ENCODE results near the gene ANP32D. TPM values are rescaled to one million over a fixed set of nuclear protein-coding genes. Genes with fewer than 3 reads are reported as not detected.
"Not testable (repeated sequence)": the region's sequence is repeated elsewhere in the genome, so short reads cannot be mapped to it uniquely, and the experiment has no call there.

Gene ANP32D
- total RNA-seq, 4 donors from 2014 or later, result not detected

DNA sequence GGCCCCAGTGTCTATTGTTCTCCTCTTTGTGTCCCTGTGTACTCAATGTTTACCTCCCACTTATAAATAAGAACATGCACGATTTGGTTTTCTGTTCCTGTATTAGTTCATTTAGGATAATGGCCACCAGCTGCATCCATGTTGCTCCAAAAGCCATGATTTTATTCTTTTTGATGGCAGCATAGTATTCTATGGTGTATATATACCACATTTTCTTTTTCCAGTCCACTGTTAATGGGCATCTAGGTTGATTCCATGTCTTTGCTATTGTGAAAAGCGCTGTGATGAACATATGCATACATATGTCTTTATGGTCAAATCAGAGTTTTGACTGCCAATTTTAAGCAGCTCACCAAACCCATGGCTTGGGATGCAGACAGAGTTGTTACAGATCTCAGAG is 17.2 kb upstream of the ANP32D start:
- H3K4me3 ChIP-seq, result no peak overlapping the region
- H3K9me3 ChIP-seq, result no peaks in the 10 kb centered on the region
- no peaks in the 10 kb centered on the region for H3K27me3 ChIP-seq
- DNase-seq (ENCODE audit: low spot score in 2 of 2), result no peak
- H3K4me1 ChIP-seq, result no peaks in the 10 kb centered on the region
- no peak overlapping the region for H3K27ac ChIP-seq
- H3K36me3 ChIP-seq, result no peaks in the 10 kb centered on the region
- TF ChIP-seq, protein P1, sequence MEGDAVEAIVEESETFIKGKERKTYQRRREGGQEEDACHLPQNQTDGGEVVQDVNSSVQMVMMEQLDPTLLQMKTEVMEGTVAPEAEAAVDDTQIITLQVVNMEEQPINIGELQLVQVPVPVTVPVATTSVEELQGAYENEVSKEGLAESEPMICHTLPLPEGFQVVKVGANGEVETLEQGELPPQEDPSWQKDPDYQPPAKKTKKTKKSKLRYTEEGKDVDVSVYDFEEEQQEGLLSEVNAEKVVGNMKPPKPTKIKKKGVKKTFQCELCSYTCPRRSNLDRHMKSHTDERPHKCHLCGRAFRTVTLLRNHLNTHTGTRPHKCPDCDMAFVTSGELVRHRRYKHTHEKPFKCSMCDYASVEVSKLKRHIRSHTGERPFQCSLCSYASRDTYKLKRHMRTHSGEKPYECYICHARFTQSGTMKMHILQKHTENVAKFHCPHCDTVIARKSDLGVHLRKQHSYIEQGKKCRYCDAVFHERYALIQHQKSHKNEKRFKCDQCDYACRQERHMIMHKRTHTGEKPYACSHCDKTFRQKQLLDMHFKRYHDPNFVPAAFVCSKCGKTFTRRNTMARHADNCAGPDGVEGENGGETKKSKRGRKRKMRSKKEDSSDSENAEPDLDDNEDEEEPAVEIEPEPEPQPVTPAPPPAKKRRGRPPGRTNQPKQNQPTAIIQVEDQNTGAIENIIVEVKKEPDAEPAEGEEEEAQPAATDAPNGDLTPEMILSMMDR (IDR thresholded peaks at IDR 0.05), result no peak
- TF ChIP-seq POLR2AphosphoS5 (IDR thresholded peaks at IDR 0.05) (no peak), EP300 (IDR thresholded peaks at IDR 0.05) (no peak), POLR2A (IDR thresholded peaks at IDR 0.05) (no peak)
- WGBS, result 75% methylated on average over 2 of the region's 2 CpGs

DNA sequence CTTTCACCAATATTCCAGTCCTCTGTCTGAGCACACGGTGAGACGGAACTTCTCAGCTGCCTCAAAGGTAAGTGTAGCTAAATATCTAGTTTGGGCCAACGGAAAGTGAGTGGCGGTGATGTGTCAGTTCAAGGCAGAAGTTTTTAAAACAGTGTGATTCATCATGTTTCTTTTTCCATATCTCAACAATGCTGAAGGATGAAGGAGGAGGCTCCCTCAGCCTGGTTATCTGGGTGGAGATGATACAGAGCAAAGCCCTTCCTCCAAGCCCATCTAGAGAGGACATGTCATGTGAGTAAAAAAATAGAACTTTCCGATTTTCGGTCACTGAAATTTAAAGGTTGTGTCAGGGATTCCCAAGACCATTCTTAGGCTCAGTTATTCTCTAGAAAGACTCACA is 13.1 kb upstream of the ANP32D start:
- H3K9me3 ChIP-seq, result no peaks in the 10 kb centered on the region
- H3K27ac ChIP-seq, result no peak overlapping the region
- no peaks in the 10 kb centered on the region for H3K27me3 ChIP-seq
- H3K36me3 ChIP-seq, result no peaks in the 10 kb centered on the region
- H3K4me3 ChIP-seq, result no peak overlapping the region
- H3K4me1 ChIP-seq, result no peaks in the 10 kb centered on the region
- no peak for TF ChIP-seq POLR2A (IDR thresholded peaks at IDR 0.05)
- TF ChIP-seq POLR2AphosphoS5 (IDR thresholded peaks at IDR 0.05), result no peak
- TF ChIP-seq, protein P1 (IDR thresholded peaks at IDR 0.05), result no peak
- TF ChIP-seq EP300 (IDR thresholded peaks at IDR 0.05), result no peak
- 86% methylated on average over 6 of the region's 6 CpGs for WGBS
- DNase-seq (ENCODE audit: low spot score in 2 of 2), result no peak

DNA sequence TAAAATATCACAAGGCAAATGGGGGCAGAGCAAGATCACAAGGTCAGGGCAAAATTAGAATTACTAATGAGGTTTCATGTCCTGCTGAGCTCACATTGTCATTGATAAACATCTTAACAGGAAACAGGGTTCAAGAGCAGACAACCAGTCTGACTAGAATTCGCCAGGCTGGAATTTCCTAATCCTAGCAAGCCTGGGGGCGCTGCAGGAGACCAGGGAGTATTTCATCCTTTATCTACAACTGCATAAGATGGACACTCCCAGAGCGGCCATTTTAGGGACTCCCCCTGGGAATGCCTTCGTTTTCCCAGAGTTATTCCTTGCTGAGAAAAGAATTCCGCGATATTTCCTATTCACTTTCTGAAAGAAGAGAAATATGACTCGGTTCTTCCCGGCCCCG is 3.3 kb upstream of the ANP32D start:
- not testable (repeated sequence) for H3K4me3 ChIP-seq; DNase-seq (ENCODE audit: low spot score in 2 of 2); H3K36me3 ChIP-seq; H3K4me1 ChIP-seq; H3K9me3 ChIP-seq; H3K27me3 ChIP-seq; H3K27ac ChIP-seq
- WGBS, result 73% methylated on average over 9 of the region's 9 CpGs

DNA sequence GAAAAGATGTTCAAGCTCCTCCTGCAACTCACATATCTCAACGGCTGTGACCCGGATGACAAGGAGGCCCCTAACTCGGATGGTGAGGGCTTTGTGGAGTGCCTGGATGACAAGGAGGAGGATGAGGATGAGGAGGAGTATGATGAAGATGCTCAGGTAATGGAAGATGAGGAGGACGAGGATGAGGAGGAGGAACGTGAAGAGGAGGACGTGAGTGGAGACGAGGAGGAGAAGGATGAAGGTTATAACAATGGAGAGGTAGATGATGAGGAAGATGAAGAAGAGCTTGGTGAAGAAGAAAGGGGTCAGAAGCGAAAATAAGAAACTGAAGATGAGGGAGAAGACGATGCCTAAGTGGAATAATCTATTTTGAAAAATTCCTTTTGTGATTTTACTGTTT is 702 bp downstream of the ANP32D start:
- H3K4me1 ChIP-seq, result no peaks in the 10 kb centered on the region
- no peak for DNase-seq (ENCODE audit: low spot score in 2 of 2)
- H3K27ac ChIP-seq, result no peak overlapping the region
- H3K4me3 ChIP-seq, result no peak overlapping the region
- TF ChIP-seq EP300 (IDR thresholded peaks at IDR 0.05), result no peak
- no peaks in the 10 kb centered on the region for H3K27me3 ChIP-seq
- WGBS, result 76% methylated on average over 9 of the region's 9 CpGs
- H3K9me3 ChIP-seq, result peaks cover 8% of the 10 kb centered on the region
- H3K36me3 ChIP-seq, result no peaks in the 10 kb centered on the region

DNA sequence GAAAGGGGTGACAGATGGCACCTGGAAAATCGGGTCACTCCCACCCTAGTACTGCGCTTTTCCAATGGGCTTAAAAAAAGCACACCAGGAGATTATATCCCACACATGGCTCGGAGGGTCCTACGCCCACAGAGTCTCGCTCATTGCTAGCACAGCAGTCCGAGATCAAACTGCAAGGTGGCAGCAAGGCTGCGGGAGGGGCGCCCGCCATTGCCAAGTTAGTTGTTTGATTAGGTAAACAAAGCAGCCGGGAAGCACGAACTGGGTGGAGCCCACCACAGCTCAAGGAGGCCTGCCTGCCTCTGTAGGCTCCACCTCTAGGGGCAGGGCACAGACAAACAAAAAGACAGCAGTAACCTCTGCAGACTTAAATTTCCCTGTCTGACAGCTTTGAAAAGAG is 2.1 kb downstream of the ANP32D start:
- H3K27ac ChIP-seq; DNase-seq (ENCODE audit: low spot score in 2 of 2); H3K36me3 ChIP-seq; H3K9me3 ChIP-seq; H3K27me3 ChIP-seq; H3K4me3 ChIP-seq; H3K4me1 ChIP-seq: not testable (repeated sequence)
- 84% methylated on average over 11 of the region's 11 CpGs for WGBS

DNA sequence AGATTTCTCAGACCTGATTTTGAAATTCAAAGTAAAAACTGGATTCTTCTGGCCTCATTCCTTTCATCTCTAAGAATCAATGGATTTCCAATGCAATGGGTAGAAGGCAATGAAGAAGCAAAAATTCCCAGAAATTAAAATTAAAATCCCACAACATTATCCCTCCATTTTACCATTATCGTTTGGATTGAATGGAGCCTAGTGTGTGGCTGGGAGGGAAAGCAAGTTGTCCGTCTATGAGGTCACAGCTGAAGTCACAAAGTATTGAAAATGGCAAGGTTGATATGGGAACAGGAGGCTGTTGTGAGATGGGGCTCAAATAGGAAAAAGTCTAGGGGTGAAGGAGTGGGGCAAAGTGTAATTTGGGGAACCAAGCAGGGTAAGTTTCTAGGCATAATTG is 9.8 kb downstream of the ANP32D start, which contains the start of gene C12orf54:
Gene C12orf54 (plus strand): TSS at position 301 of the 400 bp plus-strand sequence. CDS start 799 bp downstream, outside the sequence.
- H3K27ac ChIP-seq, result no peak within 1 kb of the TSS
- no peaks in the 10 kb centered on the region for H3K9me3 ChIP-seq
- TF ChIP-seq EP300 (IDR thresholded peaks at IDR 0.05), result no peak
- TF ChIP-seq POLR2A (IDR thresholded peaks at IDR 0.05), result no peak
- no peak for TF ChIP-seq POLR2AphosphoS5 (IDR thresholded peaks at IDR 0.05)
- TF ChIP-seq, protein P1 (IDR thresholded peaks at IDR 0.05), result no peak
- no peak for DNase-seq (ENCODE audit: low spot score in 2 of 2)
- no peaks in the 10 kb centered on the region for H3K4me1 ChIP-seq
- H3K27me3 ChIP-seq, result no peaks in the 10 kb centered on the region
- 85% methylated on average over 2 of the region's 2 CpGs for WGBS
- no peaks in the 10 kb centered on the region for H3K36me3 ChIP-seq
- no peak within 1 kb of the TSS for H3K4me3 ChIP-seq

DNA sequence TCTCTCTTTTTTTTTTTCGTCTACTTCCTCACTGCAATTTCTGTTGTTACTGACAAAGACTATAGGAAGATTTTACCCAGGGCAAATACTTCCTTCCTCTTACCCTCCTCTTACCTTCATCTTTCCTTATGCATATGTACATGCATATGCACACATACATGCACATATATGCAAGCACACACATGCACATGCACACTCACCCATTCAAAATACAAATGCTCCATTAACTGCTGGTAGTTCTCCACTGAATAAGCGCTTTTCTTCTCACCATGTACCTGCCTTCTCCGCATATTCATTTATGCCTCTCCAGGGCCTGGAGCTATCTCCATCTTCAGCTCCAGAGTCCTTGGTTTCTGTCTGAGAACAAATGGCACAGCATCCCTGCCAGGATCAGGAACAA is 10.6 kb downstream of the ANP32D start:
- 74% methylated on average over 3 of the region's 3 CpGs for WGBS
- TF ChIP-seq POLR2AphosphoS5 (IDR thresholded peaks at IDR 0.05) (no peak), EP300 (IDR thresholded peaks at IDR 0.05) (no peak), POLR2A (IDR thresholded peaks at IDR 0.05) (no peak)
- TF ChIP-seq, protein P1 (IDR thresholded peaks at IDR 0.05), result no peak
- no peak overlapping the region for H3K27ac ChIP-seq
- H3K9me3 ChIP-seq, result no peaks in the 10 kb centered on the region
- H3K4me1 ChIP-seq, result no peaks in the 10 kb centered on the region
- H3K27me3 ChIP-seq, result no peaks in the 10 kb centered on the region
- H3K4me3 ChIP-seq, result no peak overlapping the region
- no peak for DNase-seq (ENCODE audit: low spot score in 2 of 2)
- no peaks in the 10 kb centered on the region for H3K36me3 ChIP-seq
